GM19452 (cell line): ENCODE data around the gene SHROOM2.
"Not testable (repeated sequence)": the region's sequence is repeated elsewhere in the genome, so short reads cannot be mapped to it uniquely, and the experiment has no call there.

Source experiments
- ATAC-seq: cut with Tn5 transposase; IDR thresholded peaks from one replicate; pipeline ENCODE4 v1.9.1; 2021; ENCODE audit not compliant: unreplicated experiment

Gene SHROOM2, protein sequence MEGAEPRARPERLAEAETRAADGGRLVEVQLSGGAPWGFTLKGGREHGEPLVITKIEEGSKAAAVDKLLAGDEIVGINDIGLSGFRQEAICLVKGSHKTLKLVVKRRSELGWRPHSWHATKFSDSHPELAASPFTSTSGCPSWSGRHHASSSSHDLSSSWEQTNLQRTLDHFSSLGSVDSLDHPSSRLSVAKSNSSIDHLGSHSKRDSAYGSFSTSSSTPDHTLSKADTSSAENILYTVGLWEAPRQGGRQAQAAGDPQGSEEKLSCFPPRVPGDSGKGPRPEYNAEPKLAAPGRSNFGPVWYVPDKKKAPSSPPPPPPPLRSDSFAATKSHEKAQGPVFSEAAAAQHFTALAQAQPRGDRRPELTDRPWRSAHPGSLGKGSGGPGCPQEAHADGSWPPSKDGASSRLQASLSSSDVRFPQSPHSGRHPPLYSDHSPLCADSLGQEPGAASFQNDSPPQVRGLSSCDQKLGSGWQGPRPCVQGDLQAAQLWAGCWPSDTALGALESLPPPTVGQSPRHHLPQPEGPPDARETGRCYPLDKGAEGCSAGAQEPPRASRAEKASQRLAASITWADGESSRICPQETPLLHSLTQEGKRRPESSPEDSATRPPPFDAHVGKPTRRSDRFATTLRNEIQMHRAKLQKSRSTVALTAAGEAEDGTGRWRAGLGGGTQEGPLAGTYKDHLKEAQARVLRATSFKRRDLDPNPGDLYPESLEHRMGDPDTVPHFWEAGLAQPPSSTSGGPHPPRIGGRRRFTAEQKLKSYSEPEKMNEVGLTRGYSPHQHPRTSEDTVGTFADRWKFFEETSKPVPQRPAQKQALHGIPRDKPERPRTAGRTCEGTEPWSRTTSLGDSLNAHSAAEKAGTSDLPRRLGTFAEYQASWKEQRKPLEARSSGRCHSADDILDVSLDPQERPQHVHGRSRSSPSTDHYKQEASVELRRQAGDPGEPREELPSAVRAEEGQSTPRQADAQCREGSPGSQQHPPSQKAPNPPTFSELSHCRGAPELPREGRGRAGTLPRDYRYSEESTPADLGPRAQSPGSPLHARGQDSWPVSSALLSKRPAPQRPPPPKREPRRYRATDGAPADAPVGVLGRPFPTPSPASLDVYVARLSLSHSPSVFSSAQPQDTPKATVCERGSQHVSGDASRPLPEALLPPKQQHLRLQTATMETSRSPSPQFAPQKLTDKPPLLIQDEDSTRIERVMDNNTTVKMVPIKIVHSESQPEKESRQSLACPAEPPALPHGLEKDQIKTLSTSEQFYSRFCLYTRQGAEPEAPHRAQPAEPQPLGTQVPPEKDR (N-terminal part only)

DNA sequence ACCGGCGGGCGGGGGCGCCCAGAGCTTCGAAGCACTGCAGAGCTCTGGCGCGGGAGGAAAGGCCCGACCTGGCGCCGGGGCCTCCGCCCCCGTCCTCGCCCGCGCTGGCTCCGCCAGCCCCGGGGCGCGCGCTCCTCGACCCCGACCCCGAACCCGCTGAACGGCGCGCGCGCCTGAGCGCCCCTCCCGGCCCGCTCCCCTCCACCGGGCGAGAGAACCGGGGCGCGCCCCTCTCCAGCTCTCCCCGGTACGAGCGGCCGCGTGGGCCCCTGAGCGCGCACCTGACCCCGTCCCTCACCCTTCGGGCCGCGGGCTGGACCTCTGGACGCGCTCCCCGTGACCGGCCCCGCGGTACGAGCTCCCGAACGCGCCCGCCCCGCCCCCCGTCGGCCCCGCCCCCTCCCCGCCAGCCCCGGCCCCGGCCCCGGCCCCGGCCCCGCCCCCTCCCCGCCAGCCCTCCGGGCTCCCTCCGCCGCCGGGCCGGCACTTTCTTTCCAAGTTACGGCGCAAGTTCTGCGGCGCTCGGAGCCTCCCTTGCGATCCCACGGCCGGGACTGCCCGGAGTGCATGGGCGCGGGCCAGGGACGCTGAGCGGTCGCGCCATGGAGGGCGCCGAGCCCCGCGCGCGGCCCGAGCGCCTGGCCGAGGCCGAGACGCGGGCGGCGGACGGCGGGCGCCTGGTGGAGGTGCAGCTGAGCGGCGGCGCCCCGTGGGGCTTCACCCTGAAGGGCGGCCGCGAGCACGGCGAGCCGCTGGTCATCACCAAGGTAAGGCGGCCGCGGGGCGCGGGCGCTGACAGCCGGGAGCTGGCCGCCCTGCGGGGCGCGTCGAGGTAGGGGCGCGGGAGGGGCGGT lies at the start of gene SHROOM2:
TSS of gene SHROOM2 (plus strand) at position 486 of the 854 bp plus-strand sequence. CDS start at position 603, 117 bp downstream.
- no peak for ATAC-seq

DNA sequence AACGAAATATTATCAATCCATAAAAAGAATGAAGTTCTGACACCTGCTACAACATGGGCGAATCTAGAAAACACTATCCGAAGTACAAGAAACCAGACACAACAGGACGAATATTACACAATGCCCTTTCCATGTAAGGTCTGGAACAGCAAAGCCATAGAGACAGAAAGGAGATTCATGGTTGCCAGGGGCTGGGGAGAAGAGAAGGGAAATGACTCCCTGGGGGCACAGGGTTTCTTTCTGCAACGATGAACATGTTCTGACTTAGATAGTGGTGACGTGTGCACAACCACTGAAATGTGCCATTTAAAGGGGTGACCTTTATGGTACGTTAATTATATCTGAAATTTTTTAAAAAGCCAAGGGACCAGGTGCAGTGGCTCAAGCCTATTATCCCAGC lies 48.9 kb upstream of the SHROOM2 start:
- no peak for ATAC-seq

DNA sequence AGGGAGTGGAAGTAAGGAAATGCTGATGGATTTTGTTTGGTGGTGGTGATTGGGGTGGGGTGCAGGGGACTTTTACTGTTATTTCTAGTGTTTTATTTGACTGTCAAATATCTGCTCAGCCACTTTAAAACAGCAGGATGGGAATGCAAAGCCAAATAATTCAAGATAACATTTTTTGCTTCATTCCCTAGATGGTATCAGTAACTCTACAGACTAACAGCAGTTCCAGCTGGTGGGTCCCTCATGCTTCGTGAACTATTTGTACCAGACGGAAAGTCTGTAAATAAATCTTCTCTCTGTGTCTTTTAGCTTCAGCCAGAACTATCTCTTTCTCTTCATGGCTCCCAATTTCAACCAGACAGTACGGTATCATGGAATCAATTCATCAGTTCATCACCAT lies 48.1 kb upstream of the SHROOM2 start:
- no peak for ATAC-seq

DNA sequence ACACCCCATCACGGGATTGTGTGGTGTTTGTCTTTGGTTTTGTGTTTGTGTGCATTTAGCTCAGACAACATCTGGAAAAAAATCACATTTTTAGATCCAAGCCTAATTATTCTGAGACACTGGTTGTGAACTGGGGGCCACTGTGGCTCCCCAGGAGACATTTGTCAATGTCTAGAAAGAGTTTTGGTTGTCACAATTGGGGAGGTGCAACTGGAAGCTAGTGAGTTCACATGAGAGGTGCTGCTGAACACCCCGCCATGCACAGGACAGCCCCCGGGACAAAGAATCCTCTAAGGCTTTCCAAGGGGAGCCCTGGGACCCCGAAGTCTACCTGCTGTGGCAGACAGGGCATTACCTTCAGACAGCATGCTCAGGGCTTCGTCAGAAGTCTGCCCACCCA lies 47.1 kb upstream of the SHROOM2 start:
- no peak for ATAC-seq

DNA sequence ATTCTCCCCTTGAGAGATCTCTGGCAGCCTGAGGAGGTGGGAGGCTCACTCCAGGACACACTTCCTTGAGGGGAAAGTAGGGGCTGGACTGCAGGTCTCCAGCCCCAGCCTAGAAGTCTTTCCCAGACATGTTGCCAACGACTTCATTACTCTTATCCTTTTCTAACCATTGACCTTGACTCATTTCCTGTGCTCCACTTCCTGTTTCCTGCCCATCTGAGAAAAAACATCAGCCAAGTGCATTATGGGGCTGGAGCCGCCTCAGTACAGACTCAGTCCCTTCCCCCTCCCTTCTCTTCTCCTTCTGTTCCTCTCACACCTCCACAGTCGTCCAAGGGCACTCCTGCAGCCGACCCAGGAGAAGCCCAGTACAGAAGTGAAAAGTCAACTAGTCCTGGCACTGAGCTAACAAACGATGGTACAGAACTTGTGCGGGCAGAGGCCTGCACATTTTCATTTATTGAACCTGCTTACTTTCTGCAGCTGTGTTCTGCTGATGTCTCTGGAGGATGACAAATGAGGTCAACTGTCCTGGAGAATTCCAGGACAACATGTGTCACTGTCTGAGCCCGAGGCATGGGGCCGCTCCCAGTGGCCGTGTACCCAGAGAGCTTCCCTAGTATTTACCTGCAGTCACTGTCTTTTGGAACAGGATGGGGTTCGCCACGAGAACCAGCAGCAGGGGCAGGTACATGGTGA lies 40.7 kb upstream of the SHROOM2 start:
- ATAC-seq: no peak

DNA sequence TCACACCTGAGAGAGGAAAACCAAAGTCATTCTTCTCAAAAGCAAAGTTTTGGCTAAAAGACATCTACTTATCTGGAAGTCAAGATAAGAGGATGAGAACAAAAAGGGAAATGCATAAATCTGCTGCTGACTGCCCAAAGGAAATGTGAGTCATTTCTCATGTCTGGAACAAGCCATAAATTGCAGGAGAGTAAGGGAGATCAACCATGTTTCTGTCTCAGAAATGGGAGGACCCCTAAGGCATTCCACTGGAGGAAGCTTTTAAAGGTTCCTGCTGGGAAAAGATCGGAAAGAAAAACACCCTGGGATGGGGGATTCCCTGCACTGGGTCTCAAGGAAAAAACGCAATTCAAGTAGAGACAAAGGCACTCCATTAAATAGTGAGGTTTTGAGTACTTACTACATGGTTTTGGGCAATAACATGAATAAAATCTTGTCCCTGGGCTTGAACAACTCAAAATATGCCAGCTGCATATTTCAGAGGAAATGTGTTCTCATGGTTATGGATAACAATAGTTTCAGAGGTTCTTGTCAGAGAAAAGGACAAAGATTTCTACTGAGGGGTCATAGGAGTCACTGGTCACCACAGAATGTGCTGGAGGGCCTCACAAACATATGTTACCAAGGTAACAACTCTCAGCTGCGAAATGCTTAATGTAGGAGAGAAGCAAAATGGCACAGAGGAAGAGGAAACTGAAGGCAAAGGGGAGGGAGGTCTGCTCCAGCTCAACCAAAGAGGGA lies 39.9 kb upstream of the SHROOM2 start:
- ATAC-seq: no peak

DNA sequence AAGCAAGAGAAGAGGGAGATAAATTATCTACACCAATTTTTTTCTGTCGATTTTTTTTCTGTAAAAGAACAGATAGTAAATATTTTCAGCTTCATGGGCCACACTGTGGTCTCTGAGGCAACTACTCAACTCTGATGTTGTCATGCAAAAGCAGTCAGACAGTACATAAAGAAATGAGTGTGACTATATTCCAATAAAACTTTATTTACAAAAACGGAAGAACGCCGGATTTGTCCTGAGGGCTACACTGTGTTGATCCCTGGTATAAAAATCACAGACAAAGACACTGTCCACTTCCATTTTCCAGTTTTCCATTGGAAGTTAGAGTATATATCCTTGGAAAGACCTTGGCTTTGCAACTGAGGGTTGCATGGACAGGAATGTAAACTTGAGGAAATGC lies 38.6 kb upstream of the SHROOM2 start:
- ATAC-seq: no peak

DNA sequence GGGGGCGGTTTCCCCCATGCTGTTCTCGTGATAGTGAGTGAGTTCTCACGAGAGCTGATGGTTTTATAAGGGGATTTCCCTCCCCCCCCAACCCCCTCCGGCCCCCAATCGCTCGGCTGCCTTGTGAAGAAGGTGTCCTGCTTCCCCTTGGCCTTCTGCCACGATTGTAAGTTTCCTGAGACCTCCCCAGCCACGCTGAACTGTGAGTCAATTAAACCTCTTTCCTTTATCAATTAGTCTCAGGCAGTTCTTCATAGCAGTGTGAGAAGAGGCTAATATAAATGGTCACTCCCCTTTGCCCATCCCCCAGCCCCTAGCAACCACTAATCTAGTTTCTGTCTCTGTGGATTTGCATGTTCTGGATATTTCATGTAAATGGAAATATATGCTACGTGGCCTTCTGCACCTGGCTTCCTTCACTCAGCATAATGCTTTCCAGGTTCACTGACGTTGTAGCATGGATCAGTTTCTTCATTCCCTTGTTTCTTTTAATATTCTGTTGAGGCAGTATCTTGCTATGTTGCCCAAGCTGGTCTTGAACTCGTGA lies 37.0 kb upstream of the SHROOM2 start:
- ATAC-seq: no peak

DNA sequence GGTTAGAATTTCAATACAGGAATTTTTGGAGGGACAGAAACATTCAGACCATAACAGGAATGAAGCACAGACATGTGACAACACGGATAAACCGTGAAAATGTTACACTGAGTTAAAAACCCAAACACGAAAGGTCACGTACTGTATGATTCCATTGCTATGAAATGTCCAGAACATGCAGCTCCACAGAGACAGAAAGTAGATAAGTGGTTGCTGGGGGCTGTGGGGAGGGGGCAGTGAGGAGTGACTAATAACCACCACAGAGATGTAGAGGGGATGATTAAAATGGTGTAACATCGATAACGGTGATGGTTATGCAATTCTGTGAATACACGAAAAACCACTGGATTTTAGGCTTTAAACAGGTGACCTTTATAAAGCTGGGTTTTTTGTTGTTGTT lies 28.9 kb upstream of the SHROOM2 start:
- no peak for ATAC-seq

DNA sequence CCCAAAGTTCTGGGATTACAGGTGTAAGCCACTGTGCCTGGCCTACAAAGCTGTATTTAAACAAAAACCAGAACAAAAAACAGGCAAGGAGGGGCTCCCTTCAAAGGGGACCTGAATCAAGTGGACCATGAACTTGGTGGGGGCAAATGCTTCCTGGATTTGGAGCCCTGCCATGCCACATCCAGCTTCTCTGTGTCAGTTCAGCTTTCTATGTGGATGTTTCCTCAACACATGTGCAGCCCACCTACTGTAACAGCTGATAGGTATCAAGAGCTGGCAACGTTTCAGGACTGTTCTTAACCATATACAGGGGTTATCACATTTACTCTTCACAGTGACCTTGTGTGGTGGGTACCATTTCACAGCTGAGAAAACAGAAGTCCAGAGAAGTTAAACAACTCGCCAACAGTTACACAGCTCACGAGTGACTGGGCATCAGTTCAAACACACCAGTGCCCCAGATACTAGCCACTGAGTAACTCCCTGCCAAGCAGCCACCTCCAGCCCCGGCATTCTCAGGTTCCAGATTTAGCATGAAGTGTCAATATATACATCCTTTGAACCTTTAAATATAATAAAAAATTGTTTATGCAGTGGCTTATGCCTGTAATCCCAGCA lies 28.1 kb upstream of the SHROOM2 start:
- no peak for ATAC-seq

DNA sequence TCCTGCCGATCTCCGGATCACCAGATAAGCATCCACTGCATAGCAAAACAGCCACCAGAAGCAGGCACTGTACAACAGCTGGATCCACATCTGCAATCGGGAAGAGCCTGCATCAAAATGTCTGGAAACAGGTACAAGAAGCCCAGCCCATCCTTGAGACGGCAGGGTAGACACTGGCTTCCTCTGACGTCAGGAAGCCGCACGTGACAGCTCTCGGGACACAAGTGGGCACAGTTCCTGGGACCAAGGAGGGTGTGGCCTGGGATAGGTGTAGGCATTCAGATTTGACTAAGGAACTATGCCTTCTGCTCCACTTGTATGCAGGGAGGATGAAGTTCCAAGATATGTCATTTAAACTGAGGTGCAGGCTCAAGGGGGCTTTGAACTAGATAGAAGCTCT lies 26.9 kb upstream of the SHROOM2 start:
- ATAC-seq: no peak

DNA sequence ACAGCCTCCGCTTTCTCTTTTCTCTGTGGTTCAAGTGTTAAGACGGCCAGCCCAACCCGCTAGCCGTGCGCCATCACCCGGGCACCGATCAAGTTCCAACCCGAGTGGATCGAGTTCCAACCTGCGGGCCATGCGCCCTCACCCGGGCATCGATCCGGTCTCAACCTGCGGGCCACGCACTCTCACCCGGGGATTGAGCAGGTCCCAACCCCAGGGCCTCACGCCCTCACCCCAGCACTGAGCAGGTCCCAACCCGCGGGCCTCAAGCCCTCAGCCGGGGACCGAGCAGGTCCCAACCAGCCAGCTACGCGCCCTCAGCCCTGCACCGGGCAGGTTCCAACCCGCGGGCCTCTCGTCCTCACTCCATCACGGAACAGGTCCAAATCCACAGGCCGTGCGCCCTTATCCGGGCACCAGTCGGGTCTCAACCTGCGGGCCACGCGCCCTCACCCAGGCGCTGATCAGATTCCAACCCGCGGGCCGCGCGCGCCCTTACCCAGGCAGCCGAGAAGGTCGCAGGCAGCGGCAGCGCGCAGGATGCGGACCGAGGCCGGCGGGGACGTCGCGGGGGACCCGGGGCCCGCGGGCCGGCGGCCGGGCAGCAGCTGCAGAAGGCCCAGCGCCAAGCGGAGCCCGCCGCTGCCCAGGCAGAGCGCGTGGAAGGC lies 21.0 kb upstream of the SHROOM2 start:
- ATAC-seq: no peak

DNA sequence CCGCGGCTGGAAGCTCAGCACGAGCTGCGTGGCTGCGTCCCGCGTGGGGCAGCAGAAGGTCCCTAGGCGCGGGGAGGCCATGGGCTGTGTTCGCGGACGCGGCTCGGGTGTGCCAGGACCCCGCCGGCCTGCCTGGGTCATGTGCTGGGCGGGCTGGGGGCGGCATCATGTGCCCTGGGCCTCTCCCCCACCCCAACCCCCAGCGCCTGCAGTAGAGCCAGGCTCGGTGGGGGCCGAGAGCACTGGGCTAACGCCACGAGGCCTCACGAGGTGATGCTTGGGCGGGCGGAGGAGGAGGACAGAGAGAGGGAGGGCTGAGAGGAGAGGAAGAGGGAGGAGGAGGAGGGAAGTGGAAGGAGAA lies 20.5 kb upstream of the SHROOM2 start, which contains the start of gene GPR143:
TSS of gene GPR143 (minus strand) at position 111 of the 361 bp plus-strand sequence. CDS start at position 81, 30 bp downstream.
- no peak for ATAC-seq

DNA sequence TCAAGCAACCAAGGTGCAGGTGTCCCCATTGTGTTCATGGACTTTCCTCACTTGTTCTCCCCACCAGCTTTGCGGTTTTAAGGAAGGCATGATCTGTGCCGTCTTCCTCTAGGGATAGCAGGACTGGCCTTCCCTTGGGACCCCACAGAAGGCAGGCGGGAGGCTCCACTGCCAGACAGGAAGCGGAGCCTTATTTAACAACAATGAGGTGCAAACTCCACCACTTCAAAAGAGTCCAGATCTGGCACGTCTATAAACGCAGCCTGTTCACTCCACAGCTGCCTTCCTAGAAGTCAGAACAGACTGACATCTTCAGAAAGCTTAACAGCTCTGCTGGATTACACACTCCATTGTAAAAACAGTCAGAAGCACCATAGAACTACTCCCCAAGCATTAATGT lies 18.9 kb upstream of the SHROOM2 start:
- ATAC-seq: no peak

DNA sequence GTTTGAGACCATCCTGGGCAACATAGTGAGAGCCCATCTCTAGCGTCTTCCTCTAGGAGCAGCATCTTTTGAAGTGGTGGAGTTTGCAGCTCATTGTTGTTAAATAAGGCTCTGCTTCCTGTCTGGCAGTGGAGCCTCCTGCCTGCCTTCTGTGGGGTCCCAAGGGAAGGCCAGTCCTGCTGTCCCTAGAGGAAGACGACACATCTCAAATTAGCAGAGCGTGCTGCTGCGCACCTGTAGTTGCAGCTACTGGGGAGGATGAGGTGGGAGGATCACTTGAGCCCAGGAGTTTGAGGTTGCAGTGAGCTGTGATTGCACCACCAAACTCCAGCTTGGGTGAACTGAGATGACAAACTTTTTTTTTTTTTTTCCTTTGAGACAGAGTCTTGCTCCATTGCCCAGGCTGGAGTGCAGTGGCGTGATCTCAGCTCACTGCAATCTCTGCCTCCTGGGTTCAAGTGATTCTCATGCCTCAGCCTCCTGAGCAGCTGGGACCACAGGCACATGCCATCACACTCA lies 17.8 kb upstream of the SHROOM2 start:
- ATAC-seq: not testable (repeated sequence)

DNA sequence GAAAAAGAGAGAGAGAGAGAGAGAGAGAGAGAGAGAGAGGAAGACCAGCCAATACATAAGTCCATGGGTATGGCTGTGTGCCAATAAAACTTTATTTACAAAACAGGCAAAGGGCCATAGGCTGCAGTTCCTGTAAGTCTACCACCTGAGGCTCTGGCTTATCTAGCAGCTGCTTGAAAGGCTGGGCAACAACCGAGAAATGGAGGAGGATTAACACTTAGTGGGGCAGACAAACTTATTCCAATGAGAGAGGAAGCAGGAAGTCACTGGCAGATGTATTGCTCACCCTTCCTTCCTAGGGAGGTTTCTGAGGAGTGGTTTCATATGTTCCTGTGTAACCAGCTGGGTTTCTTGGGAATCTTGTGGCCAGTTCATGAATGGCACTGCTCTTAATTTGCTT lies 15.9 kb upstream of the SHROOM2 start:
- no peak for ATAC-seq

DNA sequence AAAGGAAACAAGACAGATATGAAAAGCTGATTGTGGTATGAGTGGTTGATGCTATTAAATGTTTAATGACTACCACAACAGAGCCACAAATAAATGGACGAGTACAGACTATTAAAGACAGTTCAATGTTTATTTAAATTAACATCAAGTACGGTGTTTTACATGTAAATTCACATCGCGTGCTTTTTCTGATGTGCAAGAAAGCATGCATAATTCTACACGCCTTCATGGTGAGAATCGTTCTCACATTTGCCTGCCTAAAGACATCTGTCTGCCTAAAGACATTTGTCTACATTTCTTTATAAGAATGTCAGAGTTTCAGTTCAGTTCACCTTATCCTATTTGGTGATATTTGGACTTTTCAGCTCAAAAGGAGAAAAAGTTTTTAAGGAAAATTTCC lies 13.3 kb upstream of the SHROOM2 start:
- ATAC-seq: no peak
